C4-2B (cell line): ENCODE measurements around the gene CLEC16A.
"Not testable (repeated sequence)": the region's sequence is repeated elsewhere in the genome, so short reads cannot be mapped to it uniquely, and the experiment has no call there.

Experiments used
- ZFX ChIP-seq: fragments of 450-650 bp; IDR thresholded peaks from 2 replicates; pipeline ENCODE4 v1.6.1; 2017
- TF ChIP-seq, protein P1 (sequence below): fragments of 450-650 bp; conservative IDR thresholded peaks from 2 replicates; pipeline ENCODE4 v1.5.1; 2017; ENCODE audit warnings: mild to moderate bottlenecking

DNA sequence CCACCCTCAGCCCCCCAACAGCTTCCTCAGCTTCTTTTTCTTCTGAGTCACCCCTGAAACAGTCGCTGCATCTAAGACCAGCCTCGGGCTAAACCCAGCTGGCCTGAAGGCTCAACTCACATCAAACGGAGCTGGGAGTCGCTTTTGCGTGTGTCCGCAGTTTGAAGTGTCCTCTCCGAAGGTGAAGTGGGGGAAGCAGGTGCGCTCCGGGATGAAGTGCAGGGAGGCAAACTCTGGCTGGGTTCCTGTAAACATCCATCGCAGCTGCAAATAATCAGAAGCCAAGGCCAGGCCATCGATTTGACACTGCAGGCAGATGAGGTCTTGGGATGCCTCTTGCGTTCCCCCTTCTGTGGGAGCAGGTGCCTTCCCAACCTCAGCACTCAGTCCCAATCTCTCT is 15.3 kb upstream of the CLEC16A start:
- TF ChIP-seq, protein P1, sequence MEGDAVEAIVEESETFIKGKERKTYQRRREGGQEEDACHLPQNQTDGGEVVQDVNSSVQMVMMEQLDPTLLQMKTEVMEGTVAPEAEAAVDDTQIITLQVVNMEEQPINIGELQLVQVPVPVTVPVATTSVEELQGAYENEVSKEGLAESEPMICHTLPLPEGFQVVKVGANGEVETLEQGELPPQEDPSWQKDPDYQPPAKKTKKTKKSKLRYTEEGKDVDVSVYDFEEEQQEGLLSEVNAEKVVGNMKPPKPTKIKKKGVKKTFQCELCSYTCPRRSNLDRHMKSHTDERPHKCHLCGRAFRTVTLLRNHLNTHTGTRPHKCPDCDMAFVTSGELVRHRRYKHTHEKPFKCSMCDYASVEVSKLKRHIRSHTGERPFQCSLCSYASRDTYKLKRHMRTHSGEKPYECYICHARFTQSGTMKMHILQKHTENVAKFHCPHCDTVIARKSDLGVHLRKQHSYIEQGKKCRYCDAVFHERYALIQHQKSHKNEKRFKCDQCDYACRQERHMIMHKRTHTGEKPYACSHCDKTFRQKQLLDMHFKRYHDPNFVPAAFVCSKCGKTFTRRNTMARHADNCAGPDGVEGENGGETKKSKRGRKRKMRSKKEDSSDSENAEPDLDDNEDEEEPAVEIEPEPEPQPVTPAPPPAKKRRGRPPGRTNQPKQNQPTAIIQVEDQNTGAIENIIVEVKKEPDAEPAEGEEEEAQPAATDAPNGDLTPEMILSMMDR = not testable (repeated sequence)
- not testable (repeated sequence) for TF ChIP-seq ZFX
